Vagina (tissue), 2 donors: ENCODE measurements around the gene MT1A.

Source experiments
- POLR2A ChIP-seq, 2 donors: fragments of 450-650 bp; IDR thresholded peaks; one replicate each; pipeline ENCODE4 v1.6.1; 2017; ENCODE audit warnings: antibody characterized with exemption in 2 of 2, mild to moderate bottlenecking in 2 of 2, moderate library complexity in 2 of 2
- POLR2AphosphoS5 ChIP-seq, 2 donors: sonication (generic); formaldehyde crosslinking; IDR thresholded peaks; one replicate each; pipeline ENCODE4 v1.9.0; 2017; ENCODE audit warnings: antibody characterized with exemption in 2 of 2, mild to moderate bottlenecking in 2 of 2, low read depth in 1 of 2; ENCODE audit not compliant: insufficient read depth in 1 of 2
- TF ChIP-seq, protein P1 (sequence below), 3 experiments: fragments of 450-650 bp in 2 of 3; fragments of 200-600 bp in 1 of 3; sonication (generic) in 1 of 3; IDR thresholded peaks; one replicate each; pipeline ENCODE4 v1.5.1; 2017 to 2019; ENCODE audit warnings: antibody characterized with exemption in 3 of 3, mild to moderate bottlenecking in 2 of 3, moderate library complexity in 2 of 3

DNA sequence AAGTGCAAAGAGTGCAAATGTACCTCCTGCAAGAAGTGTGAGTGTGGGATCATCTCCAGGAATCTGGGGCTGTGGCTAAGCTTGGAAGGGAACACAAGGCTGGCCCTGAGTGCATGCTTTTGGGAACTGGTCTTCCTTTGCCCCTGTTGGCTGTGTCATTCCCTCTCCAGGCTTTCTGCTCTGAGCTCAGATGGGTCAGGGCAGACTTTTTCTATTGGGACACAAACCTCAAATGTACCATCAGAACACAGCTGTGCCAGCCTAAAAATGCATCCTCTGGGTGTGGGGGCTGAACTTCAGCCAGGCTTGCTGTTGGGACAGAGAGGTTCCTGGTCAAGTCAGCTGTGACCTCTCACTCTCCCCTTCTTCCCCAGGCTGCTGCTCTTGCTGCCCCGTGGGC, 14.1 kb downstream of the MT1A start:
- TF ChIP-seq POLR2A (IDR thresholded peaks at IDR 0.05) (no peak), POLR2AphosphoS5 (IDR thresholded peaks at IDR 0.05; ENCODE audit: insufficient read depth in 1 of 2, low read depth in 1 of 2) (no peak)
- TF ChIP-seq, protein P1, sequence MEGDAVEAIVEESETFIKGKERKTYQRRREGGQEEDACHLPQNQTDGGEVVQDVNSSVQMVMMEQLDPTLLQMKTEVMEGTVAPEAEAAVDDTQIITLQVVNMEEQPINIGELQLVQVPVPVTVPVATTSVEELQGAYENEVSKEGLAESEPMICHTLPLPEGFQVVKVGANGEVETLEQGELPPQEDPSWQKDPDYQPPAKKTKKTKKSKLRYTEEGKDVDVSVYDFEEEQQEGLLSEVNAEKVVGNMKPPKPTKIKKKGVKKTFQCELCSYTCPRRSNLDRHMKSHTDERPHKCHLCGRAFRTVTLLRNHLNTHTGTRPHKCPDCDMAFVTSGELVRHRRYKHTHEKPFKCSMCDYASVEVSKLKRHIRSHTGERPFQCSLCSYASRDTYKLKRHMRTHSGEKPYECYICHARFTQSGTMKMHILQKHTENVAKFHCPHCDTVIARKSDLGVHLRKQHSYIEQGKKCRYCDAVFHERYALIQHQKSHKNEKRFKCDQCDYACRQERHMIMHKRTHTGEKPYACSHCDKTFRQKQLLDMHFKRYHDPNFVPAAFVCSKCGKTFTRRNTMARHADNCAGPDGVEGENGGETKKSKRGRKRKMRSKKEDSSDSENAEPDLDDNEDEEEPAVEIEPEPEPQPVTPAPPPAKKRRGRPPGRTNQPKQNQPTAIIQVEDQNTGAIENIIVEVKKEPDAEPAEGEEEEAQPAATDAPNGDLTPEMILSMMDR (IDR thresholded peaks at IDR 0.05): no peak
